ENCODE measurements around the gene RPL39L.

The RPL39L gene

GRCh38 chr3:187080799-187081450 lies 58.4 kb downstream of the RPL39L start:
- H3K4me1 ChIP-seq (ENCODE audit: low read depth, poor library complexity, severe bottlenecking) = no peaks in the 10 kb centered on the region
- no peak overlapping the region for H3K4me3 ChIP-seq (IDR thresholded peaks at IDR 0.05; ENCODE audit: insufficient read depth, low read depth, low read length)
- H3K79me2 ChIP-seq (ENCODE audit: insufficient read depth, low read depth) = no peaks in the 10 kb centered on the region
- no peak overlapping the region for H3K9ac ChIP-seq
- H3K36me3 ChIP-seq (ENCODE audit: insufficient read depth) = no peaks in the 10 kb centered on the region
- H2AFZ ChIP-seq (ENCODE audit: low read depth) = no peak overlapping the region
- no peak overlapping the region for H3K4me2 ChIP-seq
- no peak for TF ChIP-seq CTCF (conservative IDR thresholded peaks at IDR 0.05; ENCODE audit: low read depth, low read length)
- no peaks in the 10 kb centered on the region for H3K27me3 ChIP-seq (ENCODE audit: insufficient read depth, low read depth)
- no peak overlapping the region for H3K27ac ChIP-seq
- H4K20me1 ChIP-seq (ENCODE audit: insufficient read depth) = no peaks in the 10 kb centered on the region

GRCh38 chr3:187079090-187080022 lies 59.9 kb downstream of the RPL39L start:
- no peak overlapping the region for H3K4me2 ChIP-seq
- no peak overlapping the region for H3K27ac ChIP-seq
- H3K79me2 ChIP-seq (ENCODE audit: insufficient read depth, low read depth) = no peaks in the 10 kb centered on the region
- TF ChIP-seq CTCF (conservative IDR thresholded peaks at IDR 0.05; ENCODE audit: low read depth, low read length) = no peak
- H3K9ac ChIP-seq = no peak overlapping the region
- H3K4me1 ChIP-seq (ENCODE audit: low read depth, poor library complexity, severe bottlenecking) = no peaks in the 10 kb centered on the region
- H3K4me3 ChIP-seq (IDR thresholded peaks at IDR 0.05; ENCODE audit: insufficient read depth, low read depth, low read length) = no peak overlapping the region
- no peaks in the 10 kb centered on the region for H4K20me1 ChIP-seq (ENCODE audit: insufficient read depth)
- H3K27me3 ChIP-seq (ENCODE audit: insufficient read depth, low read depth) = no peaks in the 10 kb centered on the region
- no peak overlapping the region for H2AFZ ChIP-seq (ENCODE audit: low read depth)
- H3K36me3 ChIP-seq (ENCODE audit: insufficient read depth) = no peaks in the 10 kb centered on the region

GRCh38 chr3:187077537-187077936 lies 61.8 kb downstream of the RPL39L start:
- no peak overlapping the region for H3K4me2 ChIP-seq
- no peaks in the 10 kb centered on the region for H3K79me2 ChIP-seq (ENCODE audit: insufficient read depth, low read depth)
- H3K27ac ChIP-seq = no peak overlapping the region
- H3K4me3 ChIP-seq (IDR thresholded peaks at IDR 0.05; ENCODE audit: insufficient read depth, low read depth, low read length) = no peak overlapping the region
- H3K4me1 ChIP-seq (ENCODE audit: low read depth, poor library complexity, severe bottlenecking) = no peaks in the 10 kb centered on the region
- no peak for TF ChIP-seq CTCF (conservative IDR thresholded peaks at IDR 0.05; ENCODE audit: low read depth, low read length)
- H2AFZ ChIP-seq (ENCODE audit: low read depth) = no peak overlapping the region
- H4K20me1 ChIP-seq (ENCODE audit: insufficient read depth) = no peaks in the 10 kb centered on the region
- H3K27me3 ChIP-seq (ENCODE audit: insufficient read depth, low read depth) = no peaks in the 10 kb centered on the region
- H3K36me3 ChIP-seq (ENCODE audit: insufficient read depth) = no peaks in the 10 kb centered on the region
- no peak overlapping the region for H3K9ac ChIP-seq

- H3K27me3 ChIP-seq (ENCODE audit: insufficient read depth, low read depth) = no peaks in the 10 kb centered on the region
- no peak overlapping the region for H2AFZ ChIP-seq (ENCODE audit: low read depth)
- no peak overlapping the region for H3K9ac ChIP-seq
- H3K4me2 ChIP-seq = no peak overlapping the region
- no peaks in the 10 kb centered on the region for H3K79me2 ChIP-seq (ENCODE audit: insufficient read depth, low read depth)
- no peak overlapping the region for H3K27ac ChIP-seq
- no peak for TF ChIP-seq CTCF (conservative IDR thresholded peaks at IDR 0.05; ENCODE audit: low read depth, low read length)
- no peaks in the 10 kb centered on the region for H4K20me1 ChIP-seq (ENCODE audit: insufficient read depth)
- H3K4me1 ChIP-seq (ENCODE audit: low read depth, poor library complexity, severe bottlenecking) = no peaks in the 10 kb centered on the region
- no peaks in the 10 kb centered on the region for H3K36me3 ChIP-seq (ENCODE audit: insufficient read depth)
- no peak overlapping the region for H3K4me3 ChIP-seq (IDR thresholded peaks at IDR 0.05; ENCODE audit: insufficient read depth, low read depth, low read length)
Measured at GRCh38 chr3:187077085-187077484, 62.2 kb downstream of the RPL39L start.
